ENCODE measurements around the gene MSI2.

The MSI2 gene

DNA sequence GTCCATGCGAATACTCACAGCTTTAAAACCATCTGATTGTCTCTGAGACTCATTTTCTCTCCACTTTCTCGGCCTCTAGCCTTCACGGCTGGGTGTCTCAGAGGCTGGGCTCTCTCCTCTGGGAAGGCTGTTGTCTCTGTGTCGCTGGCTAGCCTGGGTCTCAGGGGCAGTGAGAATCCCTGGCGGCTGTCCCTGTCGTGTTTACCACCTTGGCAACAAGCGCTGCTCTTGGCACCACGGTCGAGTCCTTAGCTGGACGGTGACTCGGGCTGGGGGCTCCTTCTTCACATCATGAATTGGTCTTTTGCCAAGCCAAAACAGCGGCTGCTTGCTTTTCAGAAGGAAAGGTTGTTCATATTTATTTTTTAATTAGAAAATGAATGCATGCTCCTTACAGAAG is 81.1 kb downstream of the MSI2 start:
- in situ Hi-C loops (cut with MboI; ENCODE audit: low sequenced_read_pairs) = no loop called here

DNA sequence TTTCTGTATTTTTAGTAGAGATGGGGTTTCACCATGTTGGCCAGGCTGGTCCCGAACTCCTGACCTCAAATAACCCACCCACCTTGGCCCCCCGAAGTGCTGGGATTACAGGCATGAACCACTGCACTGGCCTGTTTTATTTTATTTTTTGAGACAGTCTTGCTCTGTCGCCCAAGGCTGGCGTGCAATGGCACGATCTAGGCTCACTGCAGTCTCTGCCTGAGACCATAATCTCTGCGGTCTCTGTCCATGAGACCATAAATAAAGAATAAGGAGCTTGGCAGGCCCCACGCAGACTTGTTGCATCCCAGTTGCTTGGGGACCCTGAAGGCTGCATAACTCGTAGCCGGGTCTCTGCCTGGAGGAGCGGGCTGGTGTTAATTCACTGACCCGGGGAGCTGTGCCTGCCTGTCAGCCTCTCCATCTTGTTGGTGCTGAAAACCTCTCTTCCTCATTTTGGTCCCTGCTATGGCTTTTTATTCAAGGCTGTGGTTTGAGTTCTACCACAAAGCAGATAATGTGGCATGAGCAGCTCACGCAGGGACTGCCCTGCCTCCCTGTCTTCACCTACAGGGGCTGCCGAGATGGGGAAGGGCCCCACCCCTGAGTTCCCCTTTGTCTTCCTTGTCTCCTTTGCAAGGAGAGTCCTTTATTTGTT is 82.1 kb downstream of the MSI2 start:
- in situ Hi-C loops (cut with MboI; ENCODE audit: low sequenced_read_pairs) = no loop called here

DNA sequence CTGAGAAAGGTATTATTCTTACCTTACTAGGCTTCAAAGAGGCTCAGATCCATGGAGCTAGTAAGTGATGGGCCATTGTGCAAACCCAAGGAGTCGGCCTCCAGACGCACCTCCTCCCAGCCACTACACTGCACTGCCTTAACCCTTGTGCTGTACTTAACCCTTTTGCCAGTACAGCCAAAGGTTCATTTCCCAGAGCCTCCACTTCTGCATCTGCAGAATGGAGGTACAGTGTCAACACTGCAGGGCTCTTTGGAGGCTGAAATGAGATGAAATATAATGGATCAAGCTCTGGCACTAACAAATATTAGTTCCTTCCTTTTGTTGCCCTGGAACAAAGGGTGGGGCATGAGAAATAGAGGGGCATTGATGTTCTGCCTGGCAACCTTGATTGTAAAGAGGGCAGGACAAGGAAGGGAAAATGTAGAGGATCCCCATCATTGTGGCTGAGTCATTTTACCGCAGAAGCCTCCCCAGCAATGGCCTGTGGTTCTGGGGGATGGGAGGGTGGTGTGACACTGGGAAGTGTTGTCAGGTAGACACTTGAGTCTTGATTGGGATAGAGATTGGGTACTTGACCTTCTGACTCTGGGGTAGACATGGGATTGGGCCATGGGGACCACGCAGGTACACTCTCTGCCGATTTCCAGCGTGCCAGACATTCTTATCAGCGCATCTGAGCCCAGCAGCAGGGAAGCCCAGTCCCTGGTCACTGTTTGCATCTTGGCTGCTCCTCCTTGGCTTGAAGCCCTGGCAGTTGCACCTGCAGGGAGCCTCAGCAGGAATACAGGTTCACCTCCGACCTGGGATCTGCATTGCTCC is 84.0 kb downstream of the MSI2 start:
- in situ Hi-C loops (cut with MboI; ENCODE audit: low sequenced_read_pairs) = no loop called here

DNA sequence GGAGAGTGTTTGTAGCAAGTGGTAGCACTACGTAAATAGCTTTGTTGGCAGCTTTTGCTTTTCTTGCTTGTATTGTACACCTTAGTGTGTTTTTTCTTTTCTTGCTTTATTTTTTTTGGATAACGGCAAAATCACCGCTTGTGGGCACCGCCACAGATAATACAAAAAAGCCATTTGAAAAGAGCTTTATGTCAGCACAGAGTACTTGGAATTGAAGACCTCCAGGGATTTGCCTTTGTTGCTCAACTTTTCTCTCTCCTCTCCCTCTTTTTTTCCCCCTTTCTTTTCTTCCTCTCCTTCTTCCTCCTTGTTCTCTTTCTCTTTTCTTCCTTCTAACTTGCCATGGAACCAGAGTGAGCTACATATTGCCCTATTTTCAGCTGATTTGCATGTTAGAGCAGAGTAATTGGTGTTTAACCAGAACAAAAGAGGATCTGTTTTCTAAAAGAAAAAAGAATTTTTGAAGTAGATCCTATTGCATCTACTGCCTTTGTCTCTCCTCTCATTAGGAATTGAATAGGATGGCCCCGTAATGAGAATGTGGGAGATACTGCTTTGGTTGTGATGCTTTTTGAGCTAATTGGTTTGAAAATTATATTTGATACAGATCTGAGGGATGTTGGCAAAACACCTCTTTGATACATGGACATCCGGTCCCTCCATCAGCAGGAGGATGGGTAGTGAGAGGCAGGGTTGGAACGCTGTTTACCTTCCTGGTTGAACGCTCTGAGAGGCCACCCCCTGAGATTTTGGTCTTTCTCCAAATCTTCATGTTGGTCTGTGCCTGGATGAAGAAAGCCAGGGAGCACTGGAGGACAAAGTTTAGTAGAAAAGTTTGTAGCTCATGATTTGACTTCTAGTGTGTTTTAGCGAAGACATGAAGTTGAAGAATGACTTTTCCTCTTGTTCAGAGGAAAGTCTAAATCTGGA is 85.6 kb downstream of the MSI2 start:
- in situ Hi-C loops (cut with MboI; ENCODE audit: low sequenced_read_pairs) = no loop called here

DNA sequence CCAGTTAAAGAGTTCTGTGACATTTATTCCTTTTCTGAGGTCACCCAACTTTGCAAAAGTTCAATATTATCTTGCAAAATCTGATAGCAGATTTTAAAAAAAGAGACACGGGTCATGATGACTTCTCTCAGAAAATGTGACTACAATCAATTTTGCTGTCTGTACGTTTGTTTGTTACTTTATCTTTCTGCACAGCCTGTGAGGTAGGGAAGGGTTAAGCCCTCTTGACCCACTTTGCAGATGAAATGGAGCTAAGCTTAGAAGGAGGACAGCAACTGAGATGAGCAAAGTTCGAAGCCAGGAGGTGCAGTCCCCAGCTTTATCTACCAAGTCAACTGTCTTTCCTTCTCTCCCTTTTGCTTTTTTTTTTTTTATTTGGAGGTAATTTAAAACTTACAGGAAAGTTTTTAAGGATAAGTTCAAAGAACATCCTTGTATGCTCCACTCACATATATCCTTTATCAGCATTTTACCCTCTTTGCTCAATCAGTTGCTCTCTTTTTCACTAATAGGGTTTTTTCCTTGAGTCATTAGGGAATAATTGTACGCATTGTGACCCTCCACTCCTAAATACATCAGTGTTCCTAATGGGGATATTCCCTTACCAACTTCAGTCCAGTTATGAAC is 86.8 kb downstream of the MSI2 start:
- in situ Hi-C loops (cut with MboI; ENCODE audit: low sequenced_read_pairs) = no loop called here

DNA sequence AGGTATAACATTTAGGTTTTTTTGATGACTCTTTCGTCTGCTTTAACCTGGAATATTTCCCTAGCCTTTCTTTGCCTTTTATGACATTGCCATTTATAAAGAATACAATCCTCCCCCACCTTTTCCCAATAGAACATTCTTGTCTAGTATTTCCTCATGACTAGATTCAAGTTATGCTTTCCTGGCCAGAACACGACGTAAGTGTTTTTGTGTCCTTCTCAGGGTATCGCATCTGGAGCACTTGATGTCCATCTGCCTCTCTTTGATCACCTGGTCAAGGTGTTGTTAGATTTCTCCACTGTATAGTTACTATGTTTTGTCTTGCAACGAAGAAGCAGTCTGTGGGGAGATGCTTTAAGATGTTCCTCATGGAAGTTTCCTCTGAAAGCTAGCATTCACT is 87.4 kb downstream of the MSI2 start:
- in situ Hi-C loops (cut with MboI; ENCODE audit: low sequenced_read_pairs) = no loop called here

DNA sequence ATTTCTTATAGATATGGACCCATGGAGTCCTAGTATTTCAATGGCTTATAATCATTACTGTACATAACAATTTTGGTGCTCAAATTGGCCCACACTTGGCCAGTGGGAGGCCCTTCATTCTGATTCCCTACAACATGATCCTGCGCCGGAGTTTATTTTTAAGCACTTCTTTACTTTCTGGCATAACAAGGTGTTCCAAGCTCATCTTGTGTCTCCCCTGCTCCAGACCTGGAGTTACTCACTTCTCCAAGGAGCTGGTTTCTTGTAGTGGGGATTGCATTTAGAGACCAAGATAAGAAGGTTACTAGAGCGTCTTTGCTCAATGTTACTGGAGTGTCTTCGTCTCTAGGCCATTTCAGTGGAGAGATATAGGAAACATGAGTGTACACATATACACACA is 87.9 kb downstream of the MSI2 start:
- in situ Hi-C loops (cut with MboI; ENCODE audit: low sequenced_read_pairs) = no loop called here

DNA sequence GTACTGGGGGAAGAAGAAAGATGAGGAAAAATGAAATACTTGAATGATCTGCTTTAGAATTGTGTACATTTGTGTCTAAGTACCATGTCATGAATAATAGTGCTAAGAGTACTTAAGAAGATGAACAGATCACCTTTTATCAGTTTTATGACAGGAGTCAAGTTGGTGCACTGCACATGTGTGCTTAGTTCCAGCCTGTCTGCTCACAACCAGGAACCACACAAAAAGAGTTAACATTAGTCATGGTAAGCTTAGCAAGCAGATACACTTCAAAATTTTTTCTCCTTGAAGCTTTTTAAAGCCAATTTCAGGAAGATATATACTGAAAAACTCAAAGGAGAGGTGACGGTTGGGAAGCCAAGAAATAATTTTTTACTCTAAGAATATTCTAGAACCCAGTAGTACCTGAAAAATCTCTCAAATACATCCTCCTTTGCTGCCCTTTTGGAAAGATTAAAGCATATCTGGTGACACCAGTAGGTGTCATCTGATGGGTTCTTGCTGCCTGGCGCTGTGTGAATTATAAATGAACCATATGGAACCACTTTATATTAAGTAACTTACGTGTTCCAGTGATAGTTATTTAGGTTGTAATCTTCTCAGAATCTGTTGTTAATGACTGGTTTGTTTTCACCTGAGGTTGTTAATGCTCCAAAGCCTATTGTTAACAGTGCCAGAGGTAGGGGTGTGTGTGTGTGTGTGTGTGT is 93.4 kb downstream of the MSI2 start:
- in situ Hi-C loops (cut with MboI; ENCODE audit: low sequenced_read_pairs) = no loop called here

DNA sequence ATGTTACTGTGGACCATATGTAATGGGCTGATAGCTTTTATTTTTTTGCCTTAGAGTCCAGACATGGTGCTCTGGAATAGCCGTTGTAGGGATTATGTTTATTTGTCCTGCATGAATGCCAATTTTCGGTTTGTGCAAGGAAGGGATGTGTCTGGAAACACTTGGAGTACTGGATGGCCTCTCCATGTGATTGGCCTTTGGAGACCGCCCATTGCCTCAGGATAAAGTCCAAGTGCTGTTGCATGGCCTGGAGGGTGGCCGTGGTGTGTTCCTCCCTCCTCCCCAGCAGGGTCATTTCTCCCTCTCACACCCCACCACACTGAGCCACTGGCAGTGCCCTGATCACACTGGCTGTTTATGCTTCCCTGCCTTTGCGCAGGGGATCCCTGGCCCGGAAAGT is 93.9 kb downstream of the MSI2 start:
- in situ Hi-C loops (cut with MboI; ENCODE audit: low sequenced_read_pairs) = no loop called here

DNA sequence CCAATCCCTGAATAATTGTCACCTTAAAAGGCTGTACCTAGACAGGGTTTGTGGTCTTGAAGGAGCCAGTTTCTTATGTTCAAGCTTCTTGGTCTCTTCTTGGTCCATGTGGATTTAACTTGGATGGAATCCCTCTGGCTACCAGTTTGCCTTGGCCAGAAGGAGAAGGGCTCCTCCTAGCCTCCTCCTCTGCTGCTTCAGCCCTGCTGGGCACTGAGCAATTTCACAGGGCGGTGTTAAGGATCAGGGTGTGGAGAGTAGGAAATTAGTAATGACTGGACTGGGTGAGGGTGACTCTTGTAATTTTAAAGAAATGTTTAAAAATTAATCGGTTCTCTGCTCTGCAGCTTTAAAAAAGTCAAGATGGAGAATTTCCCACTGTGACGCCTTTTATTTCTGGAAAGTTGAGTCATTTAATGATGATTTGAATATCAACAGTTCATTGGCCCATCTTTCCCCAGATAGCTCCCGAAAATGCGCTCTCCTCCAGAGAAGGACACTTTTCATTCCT is 96.4 kb downstream of the MSI2 start:
- in situ Hi-C loops (cut with MboI; ENCODE audit: low sequenced_read_pairs) = no loop called here

DNA sequence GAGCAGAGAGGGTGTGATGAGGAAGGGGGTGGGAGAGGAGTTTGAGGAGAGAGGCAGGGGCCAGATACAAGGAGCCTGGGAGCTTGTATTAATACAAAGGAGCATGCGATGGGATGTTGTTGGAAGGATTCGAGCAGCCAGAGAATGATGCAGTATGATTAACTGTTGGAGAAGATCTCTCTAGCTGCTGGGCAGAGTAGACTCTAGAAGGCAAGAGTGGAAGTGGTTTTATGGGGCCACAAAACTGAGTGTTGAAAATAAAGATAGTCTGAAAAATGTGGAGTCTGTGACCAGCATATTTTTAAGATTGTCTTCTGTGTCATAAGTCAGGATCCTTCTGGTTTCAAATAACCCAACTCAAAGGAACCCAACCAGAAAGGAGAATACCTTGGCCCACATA is 98.3 kb downstream of the MSI2 start:
- in situ Hi-C loops (cut with MboI; ENCODE audit: low sequenced_read_pairs) = no loop called here

DNA sequence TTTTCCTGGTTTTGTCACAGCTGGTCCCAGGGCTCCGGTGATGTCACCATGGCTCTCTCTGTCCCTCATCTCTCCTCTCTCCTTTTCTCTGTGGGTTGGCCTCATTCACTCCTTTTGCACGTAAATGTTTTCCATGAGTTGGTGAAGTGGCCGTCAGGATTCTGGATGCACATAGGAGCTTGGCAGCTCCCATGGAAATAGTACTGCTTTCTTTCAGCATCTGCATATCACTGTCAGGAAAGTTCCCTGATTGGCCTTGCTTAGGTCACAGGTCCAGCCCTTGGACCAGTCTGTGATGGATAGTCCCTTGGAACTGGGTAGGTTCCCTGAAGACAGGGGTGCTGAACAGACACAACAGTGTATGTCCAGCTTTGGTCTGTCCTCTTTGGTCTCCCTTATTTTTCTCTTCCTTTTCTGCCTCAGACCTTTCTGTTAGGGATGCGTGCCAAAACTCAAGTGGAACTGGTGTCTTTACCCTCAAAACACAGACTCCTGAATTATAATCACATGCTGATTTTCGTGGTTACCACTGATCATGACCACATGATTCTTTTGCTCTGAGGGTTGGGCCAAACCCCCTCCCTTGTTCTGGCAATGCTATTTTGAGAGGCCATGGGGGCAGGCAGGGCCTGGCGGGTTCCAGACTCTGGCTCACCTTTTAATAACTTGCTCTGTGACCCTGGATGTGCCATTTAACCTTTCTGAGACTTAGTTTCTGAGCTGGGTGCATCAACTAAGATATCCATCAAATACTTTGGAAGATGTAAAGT is 99.0 kb downstream of the MSI2 start:
- in situ Hi-C loops (cut with MboI; ENCODE audit: low sequenced_read_pairs) = no loop called here

DNA sequence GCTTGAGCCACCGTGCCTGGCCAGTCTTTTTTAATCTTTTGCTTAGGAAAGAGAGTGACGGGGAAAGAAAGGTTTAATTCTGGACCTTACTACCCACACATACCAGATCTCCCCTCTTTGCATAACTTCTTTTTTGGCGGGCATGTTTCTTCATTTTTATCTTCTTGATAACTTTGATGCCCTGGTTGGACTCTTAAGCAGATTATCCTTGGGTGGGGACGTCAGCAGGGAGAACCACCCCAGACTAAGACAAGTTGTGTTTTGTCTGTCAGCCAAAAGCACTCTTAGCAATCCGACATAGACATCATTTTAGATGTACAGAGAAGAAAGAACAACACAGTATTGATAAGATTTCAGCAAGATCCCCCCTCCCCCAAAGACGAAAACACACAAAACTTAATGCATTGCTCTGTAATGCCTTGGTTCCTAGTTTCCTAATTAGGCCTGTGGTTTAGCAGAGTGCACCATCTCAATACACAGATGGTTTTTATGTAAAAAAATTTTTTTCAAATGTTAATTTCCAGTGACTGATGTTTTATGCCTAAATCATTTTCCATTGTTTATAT is 99.9 kb downstream of the MSI2 start:
- in situ Hi-C loops (cut with MboI; ENCODE audit: low sequenced_read_pairs) = no loop called here

DNA sequence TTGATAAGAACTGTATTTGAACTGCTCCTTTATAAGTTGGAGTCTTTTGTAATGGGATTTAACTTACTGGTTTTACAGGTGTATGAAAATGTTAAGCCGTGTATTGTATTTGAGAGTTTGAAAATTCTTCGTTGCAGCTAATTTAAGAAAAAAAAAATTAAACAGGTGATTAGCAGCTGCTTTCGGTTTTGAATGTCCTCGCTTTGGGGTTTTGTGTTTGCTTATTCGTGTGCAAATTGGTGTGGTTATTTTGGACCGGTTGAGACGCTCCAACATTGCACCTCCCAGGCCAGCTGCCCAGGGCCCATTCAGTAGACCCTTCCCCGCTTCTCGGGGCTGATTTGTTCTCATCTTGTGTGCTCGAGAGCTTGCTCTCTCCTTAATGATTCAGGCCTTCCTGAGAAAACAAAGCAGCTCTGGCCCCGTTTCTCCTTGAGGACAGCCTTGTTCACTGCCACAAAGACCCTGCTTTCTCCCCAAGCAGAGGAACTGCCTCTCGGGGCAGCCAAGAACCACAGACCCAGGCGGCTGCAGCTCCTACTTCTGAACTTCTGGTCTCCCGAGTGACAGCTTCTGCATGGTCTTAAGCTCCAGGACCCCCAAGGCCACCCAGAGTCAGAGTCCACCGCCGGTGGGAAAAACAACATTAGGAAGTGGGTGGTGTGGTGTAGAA is 100.5 kb downstream of the MSI2 start:
- in situ Hi-C loops (cut with MboI; ENCODE audit: low sequenced_read_pairs) = no loop called here

DNA sequence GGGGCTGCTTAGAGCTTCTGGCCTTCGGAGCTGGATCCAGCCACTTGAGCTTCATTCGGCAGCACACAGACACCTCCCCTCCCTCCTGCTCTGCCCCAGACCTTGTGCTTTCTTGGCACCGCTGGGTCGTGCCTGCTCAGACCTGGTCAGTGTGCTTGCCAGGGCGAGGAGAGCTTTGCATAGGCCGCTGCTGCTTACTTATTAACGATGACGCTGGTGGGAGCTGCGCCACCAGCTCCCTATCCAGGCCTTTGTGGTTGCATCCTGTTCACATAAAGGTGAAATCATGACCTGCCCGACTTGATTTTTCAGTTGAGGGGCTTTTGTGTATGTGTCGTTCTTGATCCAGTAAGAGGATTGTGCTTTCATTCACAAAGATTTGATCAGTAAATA is 101.1 kb downstream of the MSI2 start:
- in situ Hi-C loops (cut with MboI; ENCODE audit: low sequenced_read_pairs) = no loop called here

DNA sequence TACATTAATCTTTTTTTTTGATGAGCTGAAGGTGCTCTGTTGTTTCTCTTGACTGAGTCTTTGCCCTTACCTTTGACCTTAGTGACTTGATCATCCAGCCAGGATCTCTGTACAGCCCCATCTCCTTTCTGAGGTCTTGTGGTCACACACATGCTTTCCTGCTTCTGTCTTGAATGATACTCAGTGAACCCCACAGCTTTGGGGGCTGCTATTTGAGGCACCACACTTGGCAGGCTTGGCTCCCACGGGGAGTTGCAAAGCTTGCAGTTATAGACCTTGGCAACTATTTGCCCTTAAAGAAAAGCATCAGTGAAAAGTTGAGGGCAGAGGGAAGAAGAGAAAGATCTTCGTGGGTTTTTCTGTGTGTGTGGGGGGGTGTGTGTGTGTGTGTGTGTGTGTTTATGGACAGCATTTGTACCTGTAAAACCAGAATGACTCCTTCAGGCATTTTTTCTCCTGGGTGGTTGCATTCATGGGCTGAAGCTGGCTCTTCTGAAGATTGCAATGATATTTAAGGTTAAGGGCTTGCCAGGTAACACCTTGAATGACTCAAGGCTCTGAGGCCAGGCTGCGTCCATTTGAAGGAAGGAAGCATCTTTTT is 101.6 kb downstream of the MSI2 start:
- in situ Hi-C loops (cut with MboI; ENCODE audit: low sequenced_read_pairs) = no loop called here

DNA sequence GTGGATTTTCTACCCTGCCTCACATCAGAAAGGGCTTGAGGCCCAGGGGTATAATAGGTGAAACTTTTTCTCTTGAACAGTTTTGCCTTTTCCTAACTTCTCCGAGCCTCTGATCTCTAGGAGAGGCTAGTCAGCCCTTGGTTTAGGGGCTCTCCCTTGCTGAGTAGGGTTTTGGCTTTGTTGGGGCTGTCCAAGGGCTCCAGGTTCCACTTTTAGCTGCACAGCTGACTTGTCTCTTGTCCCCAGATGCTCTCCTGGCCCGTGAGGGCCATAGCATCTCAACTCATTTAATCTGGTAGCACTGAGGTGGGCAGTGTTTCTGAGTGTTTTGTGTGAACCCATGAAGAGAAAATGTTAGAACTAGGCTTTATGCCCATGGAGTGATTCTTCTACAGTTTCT is 103.9 kb downstream of the MSI2 start:
- in situ Hi-C loops (cut with MboI; ENCODE audit: low sequenced_read_pairs) = no loop called here
